ENCODE data around the gene GAB2.

- TF ChIP-seq CTCF (IDR thresholded peaks at IDR 0.05) (no peak), EZH2 (IDR thresholded peaks at IDR 0.05; ENCODE audit: borderline replicate concordance, insufficient read depth, low read depth, low read length, poor library complexity, severe bottlenecking) (no peak)
These were observed 9.2 kb upstream of the GAB2 start for GRCh38 chr11:78426845-78427244.
